Stimulated activated CD4-positive, alpha-beta T cell treated with anti-CD3 and anti-CD28 coated beads, Interleukin-15, amount 100 ng/mL, for 24 hours (primary cell): ENCODE data around the gene C9orf50.
A peak's percentile ranks its signal among the peaks of the same experiment; 100 is the strongest.
"Not testable (repeated sequence)": the region's sequence is repeated elsewhere in the genome, so short reads cannot be mapped to it uniquely, and the experiment has no call there.

ENCODE experiments used
- DNase-seq: peaks from one replicate; pipeline ENCODE4 v3.0.0-alpha.2; 2020

Gene C9orf50, protein sequence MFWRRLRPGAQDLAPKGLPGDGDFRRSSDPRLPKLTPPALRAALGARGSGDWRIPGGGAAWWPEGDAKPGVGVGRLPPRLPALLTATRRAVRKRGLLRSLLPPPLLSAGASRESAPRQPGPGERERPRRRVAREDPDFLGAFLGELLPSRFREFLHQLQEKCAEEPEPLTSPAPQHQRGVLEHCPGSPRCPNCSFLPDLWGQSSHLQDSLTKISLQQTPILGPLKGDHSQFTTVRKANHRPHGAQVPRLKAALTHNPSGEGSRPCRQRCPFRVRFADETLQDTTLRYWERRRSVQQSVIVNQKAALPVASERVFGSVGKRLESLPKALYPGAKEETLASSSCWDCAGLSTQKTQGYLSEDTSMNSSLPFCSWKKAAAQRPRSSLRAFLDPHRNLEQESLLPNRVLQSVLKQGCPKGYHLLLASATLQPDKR

DNA sequence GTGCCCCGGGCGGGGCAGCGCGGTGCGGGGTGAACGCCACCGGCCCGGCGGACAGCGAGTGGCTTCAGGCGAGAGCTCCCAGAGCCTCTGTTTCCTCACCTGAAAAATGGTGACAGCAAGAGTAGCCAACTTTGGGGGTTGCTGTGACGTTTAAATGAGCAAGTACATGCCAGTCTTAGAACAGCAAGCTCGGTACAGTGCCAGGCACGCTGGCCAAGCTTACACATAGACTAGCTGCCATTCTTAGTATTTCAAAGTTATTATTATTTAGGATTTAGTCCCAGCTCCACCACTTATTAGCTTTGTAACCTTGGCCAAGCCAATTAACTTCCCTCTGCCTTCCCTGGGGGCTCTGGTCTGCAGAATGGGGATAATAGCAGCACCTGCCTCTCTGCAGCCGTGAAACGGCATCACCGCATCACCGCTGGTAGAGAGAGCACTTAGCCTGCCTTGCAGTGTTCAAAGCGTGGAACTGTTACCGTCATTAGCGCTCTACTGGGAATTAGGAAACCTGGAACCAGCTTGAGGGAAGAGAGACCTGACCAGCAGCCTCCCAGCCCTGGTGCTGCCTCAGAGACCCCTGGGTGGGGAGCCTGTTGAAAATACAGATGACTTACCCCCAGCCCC lies at the start of gene C9orf50:
Gene C9orf50 (minus strand): TSS at position 433 of the 627 bp plus-strand sequence. CDS start 527 bp downstream, outside the sequence.
- no peak for DNase-seq

DNA sequence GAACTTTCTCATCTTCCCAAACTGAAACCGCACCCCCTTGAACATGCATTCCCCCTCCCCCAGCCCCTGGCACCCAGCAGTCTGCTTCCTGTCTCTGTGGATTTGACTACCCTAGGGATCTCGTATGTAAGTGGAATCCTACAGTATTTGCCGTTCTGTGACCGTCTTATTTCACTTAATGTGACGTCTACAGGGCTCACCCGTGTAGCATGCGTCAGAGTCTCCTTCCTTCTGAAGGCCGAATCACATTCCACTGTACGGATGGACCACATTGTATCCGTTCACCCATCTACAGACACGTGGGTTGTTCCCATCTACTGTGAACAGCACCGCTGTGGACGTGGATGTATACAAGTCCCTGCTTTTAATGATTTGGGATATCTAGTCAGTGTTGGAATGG lies 49.0 kb upstream of the C9orf50 start:
- DNase-seq, result no peak

DNA sequence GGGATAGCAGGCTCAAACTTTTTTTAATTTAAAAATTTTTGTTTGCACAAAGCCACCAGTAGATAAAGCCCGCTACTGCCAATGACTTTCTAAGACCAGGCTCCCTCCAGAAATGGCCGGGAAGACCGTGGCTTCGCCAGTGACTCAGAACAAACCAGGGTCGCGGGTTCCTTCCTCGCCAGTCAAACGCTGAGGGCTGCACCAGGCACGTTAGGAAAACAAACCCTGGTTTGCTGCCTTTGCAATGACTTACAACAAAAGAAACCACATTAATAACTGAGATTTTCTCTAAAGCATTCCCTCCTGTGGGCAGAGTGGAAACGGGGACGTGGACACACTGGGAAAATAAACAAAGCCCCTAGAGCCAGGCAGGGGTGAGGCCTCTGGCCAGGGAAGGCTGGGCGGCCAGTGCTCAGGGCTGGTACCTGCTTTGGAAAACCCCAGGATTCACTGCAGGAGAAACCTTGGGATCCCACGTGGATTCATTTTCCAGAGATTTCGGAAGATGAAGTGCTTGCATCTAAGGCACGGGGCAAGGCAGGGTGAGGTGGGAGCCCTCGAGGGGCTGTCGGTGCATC lies 48.3 kb upstream of the C9orf50 start:
- DNase-seq, result no peak

DNA sequence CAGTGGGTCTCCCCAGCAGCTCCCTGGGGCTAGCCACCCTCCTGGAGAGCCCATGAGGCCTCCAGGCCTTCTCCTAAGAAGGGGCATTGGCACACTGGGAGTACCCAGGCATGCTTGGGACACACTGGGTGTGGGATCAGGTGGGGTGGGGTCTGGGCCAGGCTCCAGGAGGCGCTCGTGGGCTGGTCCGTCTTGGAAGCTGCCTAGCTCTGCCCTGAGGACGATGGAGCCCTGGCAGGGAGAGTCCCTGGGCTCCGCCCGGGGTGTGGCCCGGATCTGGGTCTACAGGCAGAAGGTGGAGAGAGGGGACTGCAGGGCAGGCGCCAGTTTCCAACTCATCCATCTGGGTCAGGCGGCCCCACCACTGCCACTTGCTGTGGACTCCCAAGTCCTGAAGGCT lies 46.9 kb upstream of the C9orf50 start:
- DNase-seq, result no peak

DNA sequence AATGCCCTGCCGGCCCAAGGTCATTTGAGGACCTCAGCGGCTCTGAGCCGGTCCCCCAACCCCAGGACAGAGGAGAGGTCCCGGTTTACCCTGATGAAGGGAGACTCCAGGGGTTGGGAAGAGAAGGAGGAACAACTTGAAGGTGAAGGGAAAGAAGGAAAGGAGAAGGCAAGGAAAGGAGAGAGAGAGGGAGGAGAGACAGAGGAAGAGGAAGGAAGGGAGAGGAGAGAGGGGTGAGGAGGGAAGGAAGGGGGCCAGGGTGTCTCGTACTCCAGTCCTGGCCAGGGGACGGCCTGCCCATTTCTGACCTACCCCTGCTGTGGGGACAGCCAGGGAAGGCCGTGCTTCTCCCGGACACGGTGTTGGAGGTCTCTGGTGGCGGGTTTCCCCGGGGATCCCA lies 46.5 kb upstream of the C9orf50 start:
- DNase-seq, result no peak

DNA sequence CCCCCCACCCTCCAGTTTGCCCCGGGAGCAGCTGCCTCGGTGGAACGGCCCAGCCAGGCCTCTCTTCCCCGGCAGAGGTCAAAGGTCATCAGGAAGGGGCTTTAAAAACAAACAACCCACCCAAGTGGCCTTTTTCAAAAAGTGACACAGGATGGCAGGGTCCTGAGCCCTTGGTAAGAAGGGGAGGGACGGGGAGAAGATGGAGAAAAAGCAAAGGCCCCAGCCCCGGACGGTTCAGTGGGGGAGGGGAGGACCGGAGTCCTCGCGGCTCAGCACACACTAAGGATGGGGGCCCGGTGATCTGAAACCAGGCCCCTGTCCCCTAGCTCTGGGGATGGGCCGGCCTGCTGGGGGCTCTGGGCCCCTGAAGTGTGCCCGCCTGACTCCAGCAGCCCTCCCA lies 45.7 kb upstream of the C9orf50 start:
- no peak for DNase-seq

DNA sequence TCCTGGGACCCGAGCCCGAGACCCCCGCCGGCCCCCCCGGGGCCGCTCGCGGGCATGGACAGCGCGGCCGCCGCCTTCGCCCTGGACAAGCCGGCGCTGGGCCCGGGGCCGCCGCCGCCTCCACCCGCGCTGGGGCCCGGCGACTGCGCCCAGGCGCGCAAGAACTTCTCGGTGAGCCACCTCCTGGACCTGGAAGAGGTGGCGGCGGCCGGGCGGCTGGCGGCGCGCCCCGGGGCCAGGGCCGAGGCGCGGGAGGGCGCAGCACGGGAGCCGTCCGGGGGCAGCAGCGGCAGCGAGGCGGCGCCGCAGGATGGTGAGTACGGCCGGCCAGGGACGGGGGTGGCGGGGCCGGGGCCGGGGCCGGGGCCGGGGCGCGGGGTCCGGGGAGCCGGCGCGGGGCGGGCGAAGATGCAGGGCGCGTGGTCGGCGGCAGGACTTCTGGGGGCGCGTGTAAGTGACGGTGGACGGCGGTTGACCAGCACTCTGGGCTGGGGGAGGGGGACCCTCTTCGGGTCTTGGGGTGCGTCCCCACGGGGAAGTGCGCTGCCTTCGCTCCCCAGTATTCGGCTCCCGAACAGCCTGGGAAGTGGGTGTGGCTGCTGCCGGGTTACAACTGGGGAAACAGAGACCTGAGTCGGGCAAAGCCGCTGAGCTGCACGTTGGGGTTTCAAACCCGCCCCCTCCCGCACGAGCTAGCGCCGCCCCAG lies 45.1 kb upstream of the C9orf50 start:
- DNase-seq, result peak; percentile 25

DNA sequence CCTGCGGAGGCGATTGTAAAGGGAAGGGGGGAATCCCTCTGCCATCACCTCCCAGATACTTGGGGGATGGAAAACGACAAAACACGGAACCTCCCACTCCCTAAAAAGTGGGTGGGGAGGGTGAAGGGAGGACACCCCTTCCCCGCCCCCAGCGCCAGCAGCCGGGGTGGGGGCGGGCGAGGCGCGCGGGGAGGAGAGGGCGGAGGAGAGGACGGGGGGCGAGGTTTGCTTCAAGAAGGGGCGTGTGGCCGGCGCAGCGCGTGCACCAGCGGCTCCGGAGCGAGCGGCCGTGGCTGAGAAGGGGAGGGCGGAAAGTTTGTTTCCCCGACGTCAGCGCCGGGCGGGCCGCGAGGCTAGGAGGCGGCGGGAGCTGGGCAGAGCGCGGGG lies 44.5 kb upstream of the C9orf50 start, which contains the start of gene PRRX2:
Gene PRRX2 (plus strand): TSS at position 259 of the 387 bp plus-strand sequence. CDS start 221 bp downstream, outside the sequence.
- DNase-seq, result peak; percentile 69

DNA sequence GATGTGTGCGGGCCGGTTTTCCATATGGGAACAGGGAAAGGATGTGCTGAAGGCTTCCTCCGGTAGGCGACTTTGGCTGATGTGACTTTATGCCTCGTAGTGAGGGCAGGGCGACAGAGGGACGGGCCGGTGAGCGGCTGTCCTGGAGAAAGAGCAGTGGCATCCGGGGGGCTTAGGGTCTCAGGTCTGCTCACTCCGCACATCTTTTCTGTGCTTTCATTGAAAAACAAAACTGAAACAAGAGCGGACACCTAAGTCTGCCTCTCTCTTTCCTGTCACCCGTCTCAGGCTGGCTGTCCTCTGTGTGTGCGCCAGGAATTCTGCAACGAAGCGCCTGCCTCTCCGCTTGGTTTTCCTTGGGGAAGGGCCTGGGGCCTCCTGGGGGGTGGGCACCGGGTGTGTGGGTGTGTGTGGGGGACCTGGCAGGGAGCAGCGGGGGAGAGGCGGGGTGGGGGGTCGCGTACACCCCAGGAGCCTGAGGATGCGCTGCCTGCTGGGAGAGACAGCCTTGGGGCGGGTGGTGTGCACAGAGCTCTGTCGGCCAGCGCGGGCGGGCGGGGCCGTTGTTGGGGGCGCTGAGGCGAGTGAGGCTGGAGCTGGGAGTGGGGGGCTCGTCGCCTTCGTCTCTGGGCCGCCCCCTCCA lies 44.0 kb upstream of the C9orf50 start:
- DNase-seq, result no peak

DNA sequence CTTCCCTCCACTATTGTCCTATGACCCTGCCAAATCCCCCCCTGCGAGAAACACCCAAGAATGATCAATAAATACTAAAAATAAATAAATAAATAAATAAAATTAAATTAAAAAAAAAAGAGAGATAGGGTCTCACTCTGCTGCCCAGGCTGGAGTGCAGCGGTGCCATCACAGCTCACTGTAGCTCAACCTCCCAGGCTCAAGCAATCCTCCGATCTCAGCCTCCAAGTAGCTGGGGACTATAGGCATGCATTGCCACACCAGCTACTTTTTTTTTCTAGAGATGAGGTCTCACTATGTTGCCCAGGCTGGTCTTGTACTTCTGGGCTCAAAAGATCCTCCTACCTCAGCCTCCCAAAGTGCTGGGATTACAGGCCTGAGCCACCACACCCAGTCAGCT lies 41.3 kb upstream of the C9orf50 start:
- not testable (repeated sequence) for DNase-seq

DNA sequence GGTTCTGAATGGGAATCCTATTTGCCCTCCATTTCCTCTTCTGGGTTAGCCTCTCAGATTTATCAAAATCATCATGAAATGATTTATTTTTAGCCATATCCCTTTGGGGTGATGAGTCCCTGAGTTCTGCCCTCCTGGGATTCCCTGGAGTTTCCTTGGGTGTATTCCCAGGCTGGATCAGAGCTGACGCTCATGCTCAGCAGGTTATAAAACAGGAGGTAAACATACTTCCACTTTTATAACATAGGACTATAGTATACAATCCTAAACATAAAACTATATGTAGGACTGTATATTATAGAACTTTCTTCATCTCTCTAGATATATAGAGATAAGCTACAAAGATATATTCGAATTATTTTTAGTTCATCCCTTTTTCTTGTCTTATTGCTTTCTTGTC lies 40.1 kb upstream of the C9orf50 start:
- DNase-seq, result no peak

DNA sequence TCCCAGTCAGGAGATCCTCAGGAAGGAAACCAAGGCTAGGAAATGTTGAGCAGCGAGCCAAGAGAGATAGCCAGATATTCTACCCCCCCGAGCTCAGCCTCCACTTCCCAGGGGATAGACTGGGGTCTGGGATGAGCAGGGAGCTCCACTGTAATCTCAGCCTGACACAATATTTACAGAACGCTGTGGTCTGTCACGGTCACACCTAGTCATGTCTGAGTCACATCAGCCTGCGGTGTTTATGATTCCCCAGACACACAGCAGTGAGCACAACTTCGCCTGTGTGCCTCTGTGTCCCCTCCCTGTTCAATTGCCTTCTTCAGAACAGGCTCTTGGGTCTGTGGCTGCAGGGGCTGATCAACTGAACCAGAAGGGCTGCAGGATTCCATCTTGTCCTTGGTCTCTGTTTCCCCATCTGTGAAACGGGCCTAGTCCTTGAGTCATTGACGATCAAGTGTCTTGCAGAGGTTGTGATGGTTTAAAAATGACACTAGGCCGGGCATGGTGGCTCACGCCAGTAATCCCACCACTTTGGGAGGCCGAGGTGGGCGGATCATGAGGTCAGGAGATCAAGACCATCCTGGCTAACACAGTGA lies 36.0 kb upstream of the C9orf50 start:
- no peak for DNase-seq

DNA sequence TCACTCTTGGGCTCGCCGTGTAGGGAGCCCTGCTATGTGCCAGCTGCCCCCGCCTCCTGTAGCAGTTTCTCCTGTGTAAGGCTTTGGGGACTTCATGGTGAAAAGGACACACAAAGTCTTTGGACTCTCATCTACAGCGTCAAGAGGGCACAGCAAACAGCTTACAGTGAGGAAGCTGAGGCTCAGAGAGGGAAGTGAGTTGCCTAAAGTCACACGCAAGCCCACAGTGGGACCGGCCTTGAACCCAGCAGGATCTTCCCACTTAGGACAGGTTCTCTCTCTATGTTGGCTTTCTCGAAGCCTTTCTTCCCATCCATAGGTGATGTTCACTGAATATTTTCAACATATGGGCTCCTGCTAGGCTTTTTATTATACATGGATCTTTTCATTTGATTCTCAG lies 34.8 kb upstream of the C9orf50 start:
- DNase-seq, result no peak

DNA sequence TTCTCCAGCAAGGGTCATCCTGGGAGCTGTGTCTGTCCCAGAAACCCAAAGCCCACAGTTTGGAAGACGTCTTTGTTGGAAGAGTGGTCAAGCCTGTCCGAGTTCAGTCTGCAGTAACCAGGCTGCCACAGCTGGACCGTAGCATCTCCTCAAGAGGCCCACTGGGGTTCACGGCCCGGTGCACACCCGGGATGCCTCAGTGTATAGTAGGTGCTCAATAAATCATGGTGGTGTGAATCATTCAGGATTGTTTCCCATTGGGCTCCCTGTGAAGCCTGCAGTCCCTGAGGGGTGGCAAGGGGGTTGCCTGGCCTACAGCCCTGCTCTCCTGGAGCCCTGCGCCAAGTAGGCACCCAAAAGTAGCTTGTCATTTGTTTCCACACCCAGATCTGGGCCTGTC lies 34.3 kb upstream of the C9orf50 start:
- no peak for DNase-seq

DNA sequence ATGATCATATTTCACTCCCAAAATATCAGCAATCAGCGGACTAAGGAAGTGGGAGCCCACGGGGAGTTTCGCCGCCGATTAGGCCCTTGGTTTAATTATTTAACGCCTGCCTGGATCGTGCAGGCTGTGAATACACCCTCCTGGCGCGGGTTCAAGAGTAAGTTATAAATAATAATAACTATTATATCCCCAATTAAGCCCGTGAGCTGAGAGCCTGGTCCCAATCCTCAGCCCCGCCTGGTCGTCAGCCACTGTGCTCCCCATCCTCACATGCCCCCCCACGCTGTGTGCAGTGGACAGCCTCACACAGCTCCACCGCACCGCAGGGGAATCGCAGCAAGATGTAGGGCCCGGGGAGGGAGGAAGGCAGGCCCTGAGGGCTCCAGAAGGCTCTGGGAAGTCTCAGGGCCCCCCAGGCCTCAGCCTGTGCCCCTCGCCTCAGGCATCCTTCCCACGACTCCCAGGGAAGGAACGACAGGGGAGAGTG lies 33.7 kb upstream of the C9orf50 start:
- DNase-seq, result no peak

DNA sequence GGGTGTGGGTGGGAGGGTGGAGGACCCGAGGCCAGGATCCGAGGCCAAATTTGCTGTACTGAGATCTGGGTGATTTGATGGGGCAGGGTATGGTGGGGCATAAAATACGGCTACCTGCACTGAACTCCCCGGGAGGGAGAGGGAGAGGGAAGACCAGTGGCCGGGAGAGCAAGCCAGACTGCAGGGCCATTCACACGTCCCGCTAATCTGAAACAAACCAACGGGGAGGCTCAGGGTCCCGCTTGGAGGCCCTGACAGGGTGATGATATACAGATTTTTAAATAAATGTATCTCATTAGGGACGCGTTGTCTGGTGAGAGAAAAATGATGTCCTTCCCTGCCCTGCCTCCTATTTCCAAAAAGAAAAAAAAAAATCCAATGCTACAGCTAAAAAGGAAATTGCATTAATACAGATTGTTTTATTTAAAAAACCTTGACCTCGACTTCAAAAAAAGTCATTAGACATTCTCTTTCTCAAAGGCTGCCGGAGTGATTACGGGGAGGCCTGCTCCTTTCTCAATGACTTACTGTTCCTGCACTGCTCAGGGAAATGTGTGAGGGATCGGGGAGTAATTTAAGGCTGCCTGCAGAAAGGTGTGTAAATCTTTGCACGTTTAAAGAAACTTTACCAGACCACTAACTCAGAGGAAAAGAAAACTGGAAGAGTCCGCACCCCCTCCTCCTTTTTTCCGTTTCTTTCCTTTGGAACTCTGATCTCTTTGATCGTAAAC lies 33.1 kb upstream of the C9orf50 start:
- DNase-seq, result no peak

DNA sequence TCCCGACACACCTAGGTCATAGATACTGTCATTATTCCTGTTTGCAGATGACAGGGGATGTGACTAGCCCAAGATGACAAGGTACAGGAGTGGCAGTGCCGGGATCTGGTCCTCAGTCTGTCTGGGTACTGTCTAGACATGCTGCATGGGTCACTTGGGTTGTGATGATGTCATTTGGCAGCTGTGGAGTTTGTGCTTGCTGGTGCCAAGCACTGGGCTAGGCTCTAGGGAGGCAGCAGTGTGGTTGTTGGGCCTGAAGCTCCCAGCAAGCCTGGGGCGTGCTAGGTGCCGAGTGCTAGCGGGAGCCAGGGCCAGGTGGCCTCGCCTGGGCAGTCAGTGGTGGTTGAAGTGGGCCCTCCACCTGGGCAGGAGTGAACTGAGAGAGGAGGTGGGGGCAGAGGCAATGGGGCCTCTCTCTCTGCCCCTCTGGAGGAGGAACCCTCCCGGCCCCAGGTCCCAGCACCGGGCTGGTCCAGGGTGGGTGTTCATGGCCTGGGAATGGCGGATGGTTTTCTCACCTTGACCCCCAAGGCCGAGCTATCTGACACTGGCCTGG lies 29.9 kb upstream of the C9orf50 start:
- no peak for DNase-seq

DNA sequence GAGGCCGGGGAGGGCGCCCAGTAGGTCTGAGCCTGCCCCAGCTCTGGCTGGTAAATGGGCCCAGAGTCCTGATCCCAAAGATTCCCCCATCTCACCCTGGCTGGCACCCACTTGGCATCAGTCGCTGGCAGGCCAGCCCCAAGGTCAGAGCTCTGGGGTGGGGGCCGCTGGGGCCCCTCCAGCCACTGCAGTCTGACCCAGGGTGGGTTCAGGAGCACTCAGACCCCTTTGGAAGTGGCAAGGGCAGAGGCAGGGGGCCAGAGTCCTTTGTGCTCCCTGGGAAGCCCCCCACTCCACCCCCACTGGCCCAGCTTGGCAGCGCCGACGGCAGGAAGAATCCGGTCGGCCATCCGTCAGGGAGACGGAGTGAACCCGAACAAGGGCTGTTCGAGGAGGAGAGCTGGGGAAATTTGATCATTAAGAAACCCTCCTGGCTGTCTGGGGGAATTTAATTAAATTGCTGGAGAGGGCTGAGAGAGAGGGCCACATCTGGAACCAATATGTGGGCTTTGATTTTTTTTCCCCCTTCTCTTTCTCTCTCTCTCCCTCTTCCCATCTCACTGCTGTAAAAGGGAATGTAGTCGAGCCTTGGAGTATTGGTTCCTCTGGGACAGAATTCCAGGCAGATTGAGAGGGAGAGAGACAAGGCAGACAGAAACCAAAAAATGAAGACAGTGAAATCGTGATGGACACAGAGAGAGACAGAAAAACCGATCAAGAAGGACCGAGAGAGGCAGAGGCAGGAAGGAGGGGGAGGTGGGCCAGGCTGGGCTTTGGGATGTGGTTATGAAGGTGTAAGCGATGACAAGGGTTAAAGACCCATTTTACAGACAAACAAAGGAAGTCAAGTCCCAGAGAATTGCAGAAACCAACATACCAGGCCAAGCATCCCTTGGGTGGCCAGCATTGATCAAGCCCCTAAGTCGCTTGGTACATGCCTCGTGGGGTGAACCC lies 29.1 kb upstream of the C9orf50 start:
- DNase-seq, result no peak

DNA sequence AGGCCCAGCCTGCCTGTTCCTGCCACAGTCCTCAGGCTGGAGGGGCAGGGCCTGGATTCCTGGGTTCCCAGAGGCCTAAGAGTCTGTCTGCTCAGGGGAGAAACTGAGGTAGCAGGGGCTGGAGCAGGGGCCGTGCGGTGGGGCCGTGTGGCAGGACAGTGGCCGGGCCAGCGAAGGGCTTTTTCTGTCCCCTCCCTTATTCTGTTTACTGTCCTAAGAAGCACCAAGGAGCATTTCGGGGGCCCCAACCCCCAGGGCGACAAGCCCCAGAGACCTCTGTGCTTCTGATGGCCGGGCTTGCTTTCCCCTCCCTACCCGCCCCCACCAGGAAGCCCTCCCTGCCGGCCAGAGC lies 27.8 kb upstream of the C9orf50 start:
- no peak for DNase-seq

DNA sequence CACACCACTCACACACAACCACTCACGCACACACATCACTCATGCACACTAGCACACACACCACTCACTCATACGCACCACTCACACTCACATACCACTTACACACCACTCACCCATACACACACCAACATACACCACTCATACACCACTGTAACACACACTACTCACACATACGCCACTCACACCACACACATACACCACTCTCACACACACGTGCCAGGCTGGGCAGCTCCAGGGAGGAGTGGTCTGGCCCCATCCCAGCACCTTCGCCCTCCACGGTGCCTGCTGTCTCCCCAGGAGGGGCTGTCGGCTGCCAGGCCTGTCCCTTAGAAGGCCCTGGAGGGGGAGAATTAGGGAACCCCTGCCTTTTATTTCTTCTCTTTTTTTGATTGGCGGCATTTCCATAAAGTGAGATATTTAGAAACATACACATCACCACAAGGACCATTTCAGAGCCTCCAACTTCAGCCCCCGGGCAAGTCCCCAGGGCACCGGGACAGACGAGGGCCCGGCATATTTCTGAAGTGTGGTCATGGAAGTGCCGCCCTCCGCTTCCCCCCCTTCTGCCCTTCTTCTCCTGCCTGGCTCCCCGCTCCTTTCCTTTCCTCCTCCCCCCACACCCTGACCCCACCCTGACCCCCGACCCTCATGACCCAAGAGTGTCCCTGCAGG lies 27.3 kb upstream of the C9orf50 start:
- DNase-seq, result no peak
